ENCODE results near the gene ZNF583.

The ZNF583 gene

DNA sequence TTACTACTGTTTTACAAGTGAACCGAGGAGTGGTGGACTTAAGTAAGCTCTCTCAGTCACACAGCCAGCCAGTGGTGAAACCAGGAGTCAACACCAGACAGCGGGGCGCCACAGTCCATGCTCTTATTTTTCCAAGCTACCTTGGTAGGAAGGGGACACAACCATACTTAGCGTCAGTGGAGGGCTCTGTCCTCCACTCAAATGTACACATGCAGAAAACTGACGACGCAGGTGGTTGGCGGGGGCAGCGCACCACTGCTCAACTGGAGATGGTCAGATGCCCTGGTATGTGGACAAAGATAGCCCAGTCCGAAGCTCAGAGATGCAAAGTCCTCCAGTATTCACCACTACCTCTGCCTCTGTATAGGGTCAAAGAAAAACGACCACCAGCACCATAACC is 72.0 kb downstream of the ZNF583 start:
- FAIRE-seq, result no peak
